ENCODE results near the gene FAM120B. TPM values are rescaled to one million over a fixed set of nuclear protein-coding genes. Genes with fewer than 3 reads are reported as not detected.
A peak's percentile ranks its signal among the peaks of the same experiment; 100 is the strongest.

Gene FAM120B
- total and polyA plus RNA-seq, 3 donors from 2014 or later: 33.8 to 62.2 (median 40.6) TPM

DNA sequence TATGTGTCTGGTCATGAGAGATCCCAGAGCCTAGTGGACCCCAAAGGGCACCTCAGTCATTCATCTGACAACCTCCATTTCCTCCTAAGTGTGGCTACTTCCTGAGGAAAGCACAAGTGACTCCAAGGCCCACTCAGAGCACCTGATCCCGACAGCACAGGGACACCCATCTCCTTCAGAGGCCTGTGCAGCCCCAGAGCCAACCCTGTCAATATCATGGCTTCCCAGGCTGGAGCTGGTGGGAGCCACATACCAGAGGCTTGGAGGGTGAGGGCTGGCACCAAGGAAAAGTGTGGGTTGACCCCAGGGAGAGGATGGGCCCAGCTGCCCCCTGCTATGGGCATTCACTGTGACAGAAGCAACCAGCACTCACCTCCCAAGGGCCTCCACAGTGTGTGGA, 129.2 kb downstream of the FAM120B start:
- H3K27ac ChIP-seq: no peak overlapping the region
- no peak for TF ChIP-seq POLR2A (IDR thresholded peaks at IDR 0.05)
- TF ChIP-seq, protein P1, sequence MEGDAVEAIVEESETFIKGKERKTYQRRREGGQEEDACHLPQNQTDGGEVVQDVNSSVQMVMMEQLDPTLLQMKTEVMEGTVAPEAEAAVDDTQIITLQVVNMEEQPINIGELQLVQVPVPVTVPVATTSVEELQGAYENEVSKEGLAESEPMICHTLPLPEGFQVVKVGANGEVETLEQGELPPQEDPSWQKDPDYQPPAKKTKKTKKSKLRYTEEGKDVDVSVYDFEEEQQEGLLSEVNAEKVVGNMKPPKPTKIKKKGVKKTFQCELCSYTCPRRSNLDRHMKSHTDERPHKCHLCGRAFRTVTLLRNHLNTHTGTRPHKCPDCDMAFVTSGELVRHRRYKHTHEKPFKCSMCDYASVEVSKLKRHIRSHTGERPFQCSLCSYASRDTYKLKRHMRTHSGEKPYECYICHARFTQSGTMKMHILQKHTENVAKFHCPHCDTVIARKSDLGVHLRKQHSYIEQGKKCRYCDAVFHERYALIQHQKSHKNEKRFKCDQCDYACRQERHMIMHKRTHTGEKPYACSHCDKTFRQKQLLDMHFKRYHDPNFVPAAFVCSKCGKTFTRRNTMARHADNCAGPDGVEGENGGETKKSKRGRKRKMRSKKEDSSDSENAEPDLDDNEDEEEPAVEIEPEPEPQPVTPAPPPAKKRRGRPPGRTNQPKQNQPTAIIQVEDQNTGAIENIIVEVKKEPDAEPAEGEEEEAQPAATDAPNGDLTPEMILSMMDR (IDR thresholded peaks at IDR 0.05): no peak
- H3K4me3 ChIP-seq: no peak overlapping the region
- no peaks in the 10 kb centered on the region for H3K36me3 ChIP-seq (ENCODE audit: low read depth, missing control alignments)
- H3K27me3 ChIP-seq: no peaks in the 10 kb centered on the region
- DNase-seq: no peak
- no peaks in the 10 kb centered on the region for H3K4me1 ChIP-seq
- intact Hi-C loops (cut with DNase I; ENCODE audit: low total_unique reads): no loop called here
- no peaks in the 10 kb centered on the region for H3K9me3 ChIP-seq
- 94 to 100% methylated on average over 1 of the region's 1 CpG for WGBS, 2 donors

DNA sequence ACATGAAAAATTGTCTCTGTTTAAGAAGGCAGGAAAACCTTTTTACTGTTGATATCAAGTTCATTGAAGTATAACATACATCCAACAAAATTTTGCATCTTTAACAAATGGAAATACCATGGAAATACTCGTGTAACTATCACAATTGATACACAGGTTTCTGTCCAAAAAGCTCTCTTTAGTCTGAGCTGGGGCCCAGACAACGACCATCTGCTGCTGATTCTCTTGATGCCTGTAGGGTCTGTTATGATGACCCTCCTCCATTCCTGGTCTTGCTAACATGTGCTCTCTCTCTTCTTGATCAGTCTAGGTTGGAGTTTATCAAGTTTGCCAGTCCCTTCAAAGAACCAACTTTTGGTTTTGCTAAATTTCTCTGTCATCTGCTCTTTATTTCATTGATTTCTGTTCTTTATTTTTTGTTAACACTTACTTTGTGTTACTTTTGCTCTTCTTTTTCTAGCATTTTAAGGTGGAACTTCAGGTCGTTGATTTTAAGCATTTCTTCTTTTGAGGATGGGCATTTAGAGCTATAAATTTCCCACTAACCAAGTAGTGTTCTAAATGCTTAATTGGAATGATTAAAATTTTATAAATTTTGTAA, 129.8 kb downstream of the FAM120B start:
- Histone ChIP-seq H3K4me1 (no peaks in the 10 kb centered on the region), H3K36me3 (ENCODE audit: low read depth, missing control alignments) (no peaks in the 10 kb centered on the region), H3K27me3 (no peaks in the 10 kb centered on the region), H3K9me3 (no peaks in the 10 kb centered on the region), H3K4me3 (no peak overlapping the region), H3K27ac (no peak overlapping the region)
- TF ChIP-seq, protein P1 (IDR thresholded peaks at IDR 0.05): no peak
- TF ChIP-seq POLR2A (IDR thresholded peaks at IDR 0.05): no peak
- intact Hi-C loops (cut with DNase I; ENCODE audit: low total_unique reads): no loop called here
- WGBS, 2 donors: 89 to 90% methylated on average over 3 of the region's 3 CpGs
- DNase-seq: no peak

DNA sequence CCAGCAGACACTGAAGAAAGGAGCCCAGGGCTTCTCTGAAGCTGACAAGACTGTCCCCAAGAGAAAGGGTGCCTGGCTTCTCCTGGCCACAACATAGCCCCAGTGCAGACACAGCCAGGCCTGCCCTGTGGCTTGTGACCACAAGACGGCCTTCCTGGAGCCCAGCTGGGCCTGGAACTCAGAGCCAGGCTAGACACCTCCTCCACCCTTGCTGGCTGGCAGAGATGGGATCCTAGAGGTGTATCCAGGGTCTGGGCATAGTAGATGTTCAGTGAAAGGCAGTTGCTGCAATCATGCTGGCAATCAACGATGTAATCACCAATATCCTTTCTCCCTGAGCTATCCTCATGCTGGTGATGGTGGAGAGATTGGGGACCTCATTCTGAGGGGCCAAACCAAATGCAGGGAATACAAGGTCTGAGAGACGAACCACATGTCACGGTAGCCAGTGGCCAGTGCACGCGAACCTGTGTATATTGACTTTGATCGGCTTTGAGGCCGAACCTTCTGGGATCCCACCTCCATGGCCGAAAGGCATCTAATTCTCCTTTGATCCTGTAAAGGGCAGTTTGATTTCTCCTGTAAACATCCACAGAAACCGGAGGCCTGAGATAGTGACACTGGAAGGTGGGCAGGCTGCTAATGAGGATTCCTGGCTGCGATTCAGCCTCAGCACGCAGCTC, 131.3 kb downstream of the FAM120B start:
- WGBS, 2 donors: 67 to 70% methylated on average over 11 to 12 of the region's 12 CpGs
- TF ChIP-seq, protein P1 (IDR thresholded peaks at IDR 0.05): no peak
- no peak for TF ChIP-seq POLR2A (IDR thresholded peaks at IDR 0.05)
- intact Hi-C loops (cut with DNase I; ENCODE audit: low total_unique reads): no loop called here
- no peaks in the 10 kb centered on the region for H3K4me1 ChIP-seq
- H3K4me3 ChIP-seq: peak overlapping the region in 1 of 2 donors; percentile 10
- H3K9me3 ChIP-seq: no peaks in the 10 kb centered on the region
- no peaks in the 10 kb centered on the region for H3K27me3 ChIP-seq
- peak; percentile 5 for DNase-seq
- no peak overlapping the region for H3K27ac ChIP-seq
- H3K36me3 ChIP-seq (ENCODE audit: low read depth, missing control alignments): no peaks in the 10 kb centered on the region

DNA sequence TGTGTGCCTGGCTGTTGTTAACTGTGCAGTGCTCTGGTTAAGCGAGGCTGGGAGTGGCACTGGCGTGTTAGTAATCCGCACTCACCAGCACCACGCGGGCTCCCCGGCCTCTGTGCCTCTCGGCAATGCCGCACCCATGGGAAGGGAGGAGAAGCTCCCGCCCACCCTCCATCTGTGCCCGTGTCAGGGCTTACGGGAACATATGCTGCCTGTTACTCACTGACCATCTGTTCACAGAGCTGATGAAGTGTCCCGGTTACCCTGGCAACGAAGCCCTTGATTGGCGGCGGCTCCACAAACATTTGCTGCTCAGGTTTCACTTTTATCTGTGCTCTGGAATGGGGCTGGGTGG, 131.8 kb downstream of the FAM120B start:
- Histone ChIP-seq H3K4me3 (peak overlapping the region in 1 of 2 donors; percentile 10), H3K4me1 (no peaks in the 10 kb centered on the region), H3K9me3 (no peaks in the 10 kb centered on the region), H3K27me3 (no peaks in the 10 kb centered on the region), H3K36me3 (ENCODE audit: low read depth, missing control alignments) (no peaks in the 10 kb centered on the region), H3K27ac (no peak overlapping the region)
- TF ChIP-seq, protein P1 (IDR thresholded peaks at IDR 0.05): no peak
- no peak for TF ChIP-seq POLR2A (IDR thresholded peaks at IDR 0.05)
- WGBS, 2 donors: 12 to 34% methylated on average over 8 to 15 of the region's 15 CpGs
- intact Hi-C loops (cut with DNase I; ENCODE audit: low total_unique reads): no loop called here
- DNase-seq: peak; percentile 56

DNA sequence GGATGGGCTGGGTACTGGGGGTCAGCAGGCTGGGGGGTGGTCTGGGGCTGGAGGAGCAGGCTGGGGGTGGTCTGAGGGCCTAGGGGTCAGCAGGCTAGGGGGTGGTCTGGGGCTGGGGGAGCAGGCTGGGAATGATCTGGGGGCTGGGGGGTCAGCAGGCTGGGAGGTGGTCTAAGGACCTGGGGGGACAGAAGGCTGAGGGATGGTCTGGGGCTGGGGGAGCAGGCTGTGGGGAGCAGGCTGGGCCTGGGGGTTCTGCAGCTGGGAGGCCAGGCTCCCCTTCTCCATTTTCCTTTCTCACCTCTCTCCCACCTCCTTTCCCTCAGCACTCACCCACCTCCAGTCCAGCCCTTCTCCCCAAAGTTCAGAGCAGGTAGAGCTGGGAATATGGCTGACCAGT, 132.3 kb downstream of the FAM120B start:
- no peak for DNase-seq
- intact Hi-C loops (cut with DNase I; ENCODE audit: low total_unique reads): no loop called here
- no peaks in the 10 kb centered on the region for H3K4me1 ChIP-seq
- no peaks in the 10 kb centered on the region for H3K27me3 ChIP-seq
- no peak overlapping the region for H3K4me3 ChIP-seq
- no peaks in the 10 kb centered on the region for H3K36me3 ChIP-seq (ENCODE audit: low read depth, missing control alignments)
- TF ChIP-seq, protein P1 (IDR thresholded peaks at IDR 0.05): no peak
- no peak for TF ChIP-seq POLR2A (IDR thresholded peaks at IDR 0.05)
- no peak overlapping the region for H3K27ac ChIP-seq
- H3K9me3 ChIP-seq: no peaks in the 10 kb centered on the region
